Testis (tissue), 2 donors: Measurements from ENCODE around the gene THADA.

ENCODE experiments used
- POLR2A ChIP-seq: fragments of 450-650 bp; IDR thresholded peaks from one replicate; pipeline ENCODE4 v1.6.1; 2017; ENCODE audit warnings: antibody characterized with exemption, mild to moderate bottlenecking, moderate library complexity
- TF ChIP-seq, protein P1 (sequence below), 3 experiments: fragments of 450-650 bp in 2 of 3; fragments of 200-600 bp in 1 of 3; sonication (generic) in 1 of 3; IDR thresholded peaks; one replicate each; pipeline ENCODE4 v1.5.1; 2016 to 2019; ENCODE audit warnings: antibody characterized with exemption in 3 of 3, mild to moderate bottlenecking in 2 of 3, moderate library complexity in 1 of 3

- TF ChIP-seq POLR2A, result no peak
- TF ChIP-seq, protein P1, sequence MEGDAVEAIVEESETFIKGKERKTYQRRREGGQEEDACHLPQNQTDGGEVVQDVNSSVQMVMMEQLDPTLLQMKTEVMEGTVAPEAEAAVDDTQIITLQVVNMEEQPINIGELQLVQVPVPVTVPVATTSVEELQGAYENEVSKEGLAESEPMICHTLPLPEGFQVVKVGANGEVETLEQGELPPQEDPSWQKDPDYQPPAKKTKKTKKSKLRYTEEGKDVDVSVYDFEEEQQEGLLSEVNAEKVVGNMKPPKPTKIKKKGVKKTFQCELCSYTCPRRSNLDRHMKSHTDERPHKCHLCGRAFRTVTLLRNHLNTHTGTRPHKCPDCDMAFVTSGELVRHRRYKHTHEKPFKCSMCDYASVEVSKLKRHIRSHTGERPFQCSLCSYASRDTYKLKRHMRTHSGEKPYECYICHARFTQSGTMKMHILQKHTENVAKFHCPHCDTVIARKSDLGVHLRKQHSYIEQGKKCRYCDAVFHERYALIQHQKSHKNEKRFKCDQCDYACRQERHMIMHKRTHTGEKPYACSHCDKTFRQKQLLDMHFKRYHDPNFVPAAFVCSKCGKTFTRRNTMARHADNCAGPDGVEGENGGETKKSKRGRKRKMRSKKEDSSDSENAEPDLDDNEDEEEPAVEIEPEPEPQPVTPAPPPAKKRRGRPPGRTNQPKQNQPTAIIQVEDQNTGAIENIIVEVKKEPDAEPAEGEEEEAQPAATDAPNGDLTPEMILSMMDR (IDR thresholded peaks at IDR 0.05), result no peak
Observed at GRCh38 chr2:43493954-43494353, 101.9 kb downstream of the THADA start.
